SK-N-SH (cell line): Measurements from ENCODE around the gene GHRH.
A peak's percentile ranks its signal among the peaks of the same experiment; 100 is the strongest.

Experiments
- FOXM1 ChIP-seq: IDR thresholded peaks from 2 replicates; pipeline ENCODE4 v1.4.0; 2012; ENCODE audit warnings: low read depth, mild to moderate bottlenecking
- NRF1 ChIP-seq: IDR thresholded peaks from 2 replicates; pipeline ENCODE4 v1.6.1; 2012; ENCODE audit warnings: low read depth, mild to moderate bottlenecking, low read length
- POLR2AphosphoS5 ChIP-seq: IDR thresholded peaks from 2 replicates; pipeline ENCODE4 v1.6.1; 2012; ENCODE audit warnings: low read depth, low read length
- RCOR1 ChIP-seq: fragments of 150-350 bp; IDR thresholded peaks from 2 replicates; pipeline ENCODE4 v1.6.1; 2017; ENCODE audit warnings: antibody characterized with exemption, low read length
- RXRA ChIP-seq: IDR thresholded peaks from 2 replicates; pipeline ENCODE4 v1.4.0; 2012; ENCODE audit warnings: low read depth, mild to moderate bottlenecking, borderline replicate concordance
- TCF12 ChIP-seq: IDR thresholded peaks from 2 replicates; pipeline ENCODE4 v1.4.0; 2012
- YY1 ChIP-seq: IDR thresholded peaks from 2 replicates; pipeline ENCODE4 v1.4.0; 2012; ENCODE audit warnings: low read depth, mild to moderate bottlenecking
- TF ChIP-seq, protein P1 (sequence below): fragments of 200-600 bp; sonication (generic); IDR thresholded peaks from 2 replicates; pipeline ENCODE4 v1.6.1; 2017; ENCODE audit warnings: antibody characterized with exemption, mild to moderate bottlenecking, moderate library complexity

DNA sequence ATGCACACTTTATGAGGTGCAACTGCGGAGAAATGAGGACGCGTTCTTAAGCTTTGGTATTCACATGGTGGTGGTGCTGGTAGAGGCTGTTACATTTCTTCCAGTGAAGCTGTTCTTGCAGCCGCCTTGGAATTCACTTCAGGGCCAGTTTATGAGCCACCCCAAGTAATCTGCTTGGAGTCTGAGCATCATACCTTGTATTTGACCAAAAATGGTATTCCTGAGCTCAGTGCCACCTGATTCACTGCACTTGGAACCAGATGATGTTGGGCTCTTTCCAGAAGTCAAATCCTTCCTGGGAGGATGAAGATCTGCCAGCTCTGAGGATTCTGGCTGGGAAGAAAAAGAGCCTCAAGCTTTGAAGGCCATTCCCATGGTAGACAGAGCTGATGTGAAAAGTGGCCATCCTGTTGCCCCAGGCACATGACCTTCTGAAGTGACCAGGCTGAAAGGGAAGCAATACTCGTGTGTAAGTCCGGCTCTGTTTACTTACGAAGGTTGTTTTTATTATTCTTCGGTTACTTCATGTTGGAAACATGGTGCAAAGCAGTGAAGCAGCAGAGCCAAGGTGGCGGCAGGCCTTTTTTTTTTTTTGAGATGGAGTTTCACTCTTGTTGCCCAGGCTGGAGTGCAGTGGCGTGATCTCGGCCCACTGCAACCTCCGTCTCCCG lies 35.6 kb upstream of the GHRH start:
- TF ChIP-seq NRF1 (no peak), FOXM1 (no peak), RXRA (no peak), POLR2AphosphoS5 (no peak; the same call in 1 of the 2 replicates), YY1 (no peak), RCOR1 (no peak), TCF12 (peak; percentile 26; the same call in 1 of the 2 replicates)
- TF ChIP-seq, protein P1, sequence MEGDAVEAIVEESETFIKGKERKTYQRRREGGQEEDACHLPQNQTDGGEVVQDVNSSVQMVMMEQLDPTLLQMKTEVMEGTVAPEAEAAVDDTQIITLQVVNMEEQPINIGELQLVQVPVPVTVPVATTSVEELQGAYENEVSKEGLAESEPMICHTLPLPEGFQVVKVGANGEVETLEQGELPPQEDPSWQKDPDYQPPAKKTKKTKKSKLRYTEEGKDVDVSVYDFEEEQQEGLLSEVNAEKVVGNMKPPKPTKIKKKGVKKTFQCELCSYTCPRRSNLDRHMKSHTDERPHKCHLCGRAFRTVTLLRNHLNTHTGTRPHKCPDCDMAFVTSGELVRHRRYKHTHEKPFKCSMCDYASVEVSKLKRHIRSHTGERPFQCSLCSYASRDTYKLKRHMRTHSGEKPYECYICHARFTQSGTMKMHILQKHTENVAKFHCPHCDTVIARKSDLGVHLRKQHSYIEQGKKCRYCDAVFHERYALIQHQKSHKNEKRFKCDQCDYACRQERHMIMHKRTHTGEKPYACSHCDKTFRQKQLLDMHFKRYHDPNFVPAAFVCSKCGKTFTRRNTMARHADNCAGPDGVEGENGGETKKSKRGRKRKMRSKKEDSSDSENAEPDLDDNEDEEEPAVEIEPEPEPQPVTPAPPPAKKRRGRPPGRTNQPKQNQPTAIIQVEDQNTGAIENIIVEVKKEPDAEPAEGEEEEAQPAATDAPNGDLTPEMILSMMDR: no peak
